Panc1 (cell line): ENCODE data around the gene AKAP1. TPM values are rescaled to one million over a fixed set of nuclear protein-coding genes. Genes with fewer than 3 reads are reported as not detected.

Source experiments
- ATAC-seq: fragments of 200-7000 bp; cut with Tn5 transposase; 2 replicates; pipeline ENCODE4 v1.9.1; 2020; ENCODE audit warnings: mild to moderate bottlenecking, moderate library complexity
- BruUV-seq: library from RNA; stranded (reverse); fragments of 400-500 nt; replicated peaks from 2 replicates; lab custom pipeline; 2021; lab: Mats Ljungman, UMichigan
- CTCF ChIA-PET: fragments of 300-600 bp; sonication (Branson Sonifier 250); formaldehyde crosslinking; loops from one replicate; lab custom pipeline; 2022; ENCODE audit warnings: antibody characterized with exemption; lab: Charles Lee
- POLR2A ChIA-PET: fragments of 300-600 bp; sonication (Branson Sonifier 250); formaldehyde crosslinking; loops from one replicate; lab custom pipeline; 2022; ENCODE audit warnings: antibody characterized with exemption; lab: Charles Lee
- DNase-seq: peaks from one replicate; pipeline ENCODE4 v3.0.0-alpha.2; 2010; ENCODE audit warnings: low read depth, low spot score
- H3K27ac ChIP-seq: 2 replicates; pipeline ENCODE4 v1.5.1; 2011; ENCODE audit warnings: mild to moderate bottlenecking, low read length, inconsistent platforms
- H3K27me3 ChIP-seq: fragments of 200-500 bp; sonication (Bioruptor generic); 2 replicates; pipeline ENCODE4 v1.6.0; 2014; ENCODE audit warnings: low read length, inconsistent platforms; ENCODE audit not compliant: control insufficient read depth, insufficient read depth
- H3K36me3 ChIP-seq: fragments of 200-500 bp; sonication (Bioruptor generic); 2 replicates; pipeline ENCODE4 v1.5.1; 2014; ENCODE audit warnings: inconsistent platforms, mild to moderate bottlenecking, low read length, moderate library complexity; ENCODE audit not compliant: control insufficient read depth, insufficient read depth
- H3K4me1 ChIP-seq: 2 replicates; pipeline ENCODE4 v1.5.1; 2011; ENCODE audit warnings: inconsistent platforms, mild to moderate bottlenecking, low read length, moderate library complexity; ENCODE audit not compliant: control insufficient read depth, insufficient read depth
- H3K4me3 ChIP-seq, 2 experiments: 2 replicates each; pipeline ENCODE4 v1.5.1; 2011 to 2012; ENCODE audit warnings: low read depth in 2 of 2, low read length in 2 of 2, mild to moderate bottlenecking in 2 of 2, inconsistent platforms in 1 of 2, moderate library complexity in 1 of 2
- H3K9me3 ChIP-seq: fragments of 200-500 bp; sonication (Bioruptor generic); 2 replicates; pipeline ENCODE4 v1.5.1; 2014; ENCODE audit warnings: low read depth, mild to moderate bottlenecking, inconsistent platforms, low read length, moderate library complexity; ENCODE audit not compliant: control insufficient read depth, insufficient read depth
- POLR2AphosphoS5 ChIP-seq: IDR thresholded peaks from 2 replicates; pipeline ENCODE4 v1.6.1; 2012; ENCODE audit warnings: mild to moderate bottlenecking, low read depth, low read length, moderate library complexity
- SIN3A ChIP-seq: IDR thresholded peaks from 2 replicates; pipeline ENCODE4 v1.6.1; 2012; ENCODE audit warnings: low read depth, mild to moderate bottlenecking, low read length, moderate library complexity, borderline replicate concordance; ENCODE audit not compliant: insufficient read depth
- TCF7L2 ChIP-seq: IDR thresholded peaks from 2 replicates; pipeline ENCODE4 v1.6.1; 2011; ENCODE audit warnings: mild to moderate bottlenecking, low read depth, low read length, inconsistent platforms
- in situ Hi-C: cut with HindIII; loops from 2 replicates; pipeline ENCODE4 v1.10.0; 2016; ENCODE audit warnings: low sequenced_read_pairs, low pct_unique_long_range_greater_than_20kb
- intact Hi-C: fragments of 100-400 bp; cut with micrococcal nuclease; formaldehyde crosslinking; loops from one replicate; pipeline ENCODE4 v1.10.0; 2022; ENCODE audit not compliant: unreplicated experiment
- total RNA-seq: library from RNA; stranded (reverse); gene quantifications from one replicate; pipeline ENCODE4 v1.2.1, GENCODE V29; 2021; ENCODE audit not compliant: unreplicated experiment
- TF ChIP-seq, protein P1 (sequence below), 2 experiments: IDR thresholded peaks; 2 replicates each; pipeline ENCODE4 v1.6.1; 2011 to 2012; ENCODE audit warnings: low read depth in 2 of 2, control low read depth in 1 of 2, low read length in 1 of 2, mild to moderate bottlenecking in 1 of 2, moderate library complexity in 1 of 2; ENCODE audit not compliant: insufficient read depth in 1 of 2
- TF ChIP-seq, protein P2 (sequence below): fragments of 450-650 bp; IDR thresholded peaks from 2 replicates; pipeline ENCODE4 v1.5.1; 2017; ENCODE audit warnings: mild to moderate bottlenecking

Gene AKAP1
- total RNA-seq, 1 experiment from 2014 or later = 52.7 TPM

DNA sequence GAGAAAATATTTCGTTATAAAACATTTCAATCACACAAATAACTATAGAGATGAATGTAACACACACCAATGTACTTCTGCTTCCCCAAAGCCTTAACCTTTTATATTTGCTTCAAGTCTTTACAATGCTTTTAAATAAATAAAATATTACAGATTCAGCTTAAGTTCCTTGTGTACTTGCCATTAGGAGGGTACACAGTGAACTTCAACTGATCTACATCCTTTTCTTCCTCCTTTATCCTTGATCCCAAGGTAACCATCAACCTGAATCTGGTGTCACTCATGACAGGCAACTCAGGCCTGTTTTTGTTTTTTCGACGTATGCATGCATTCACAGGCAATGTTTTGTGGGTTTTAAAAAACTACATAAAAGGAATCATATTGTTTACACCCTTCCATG, 9.3 kb upstream of the AKAP1 start:
- Histone ChIP-seq H3K4me1 (no peaks in the 10 kb centered on the region), H3K9me3 (no peaks in the 10 kb centered on the region), H3K4me3 (no peak overlapping the region), H3K27me3 (peaks cover 2% of the 10 kb centered on the region; the same call in 1 of the 2 replicates), H3K27ac (no peak overlapping the region), H3K36me3 (no peaks in the 10 kb centered on the region)
- ATAC-seq = no peak
- POLR2A ChIA-PET = no interaction called here
- in situ Hi-C loops (no loop called here), intact Hi-C loops (no loop called here)
- no TSS peak for BruUV-seq
- TF ChIP-seq TCF7L2 = no peak
- TF ChIP-seq POLR2AphosphoS5 = no peak
- no peak for TF ChIP-seq SIN3A
- no peak for DNase-seq
- CTCF ChIA-PET = no interaction called here

DNA sequence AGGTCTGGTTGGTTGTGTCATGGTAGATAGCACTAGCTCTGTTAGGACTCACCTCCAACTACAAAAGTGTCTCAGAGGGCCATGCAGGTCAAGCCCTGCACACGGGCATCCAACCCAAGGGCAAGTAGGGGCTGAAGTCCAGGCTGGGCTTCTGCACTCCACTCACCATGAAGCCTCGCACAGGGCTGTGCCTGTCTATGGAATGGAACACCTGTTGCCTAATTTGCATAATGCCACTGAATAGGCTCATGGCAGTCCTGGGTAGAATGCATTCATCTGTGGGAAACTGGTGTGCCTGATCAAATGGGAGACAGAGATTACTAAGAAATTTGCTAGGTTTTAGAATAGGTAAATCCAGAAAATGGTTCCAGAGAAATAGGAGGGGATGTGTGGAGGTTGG, 8.0 kb upstream of the AKAP1 start:
- no TSS peak for BruUV-seq
- in situ Hi-C loops = no loop called here
- TF ChIP-seq SIN3A (no peak), TCF7L2 (no peak)
- Histone ChIP-seq H3K36me3 (no peaks in the 10 kb centered on the region), H3K9me3 (no peaks in the 10 kb centered on the region), H3K4me3 (no peak overlapping the region), H3K4me1 (no peaks in the 10 kb centered on the region), H3K27me3 (no peaks in the 10 kb centered on the region; the same call in 1 of the 2 replicates), H3K27ac (no peak overlapping the region)
- intact Hi-C loops = no loop called here
- no peak for ATAC-seq
- POLR2A ChIA-PET = no interaction called here
- CTCF ChIA-PET = no interaction called here
- no peak for DNase-seq

DNA sequence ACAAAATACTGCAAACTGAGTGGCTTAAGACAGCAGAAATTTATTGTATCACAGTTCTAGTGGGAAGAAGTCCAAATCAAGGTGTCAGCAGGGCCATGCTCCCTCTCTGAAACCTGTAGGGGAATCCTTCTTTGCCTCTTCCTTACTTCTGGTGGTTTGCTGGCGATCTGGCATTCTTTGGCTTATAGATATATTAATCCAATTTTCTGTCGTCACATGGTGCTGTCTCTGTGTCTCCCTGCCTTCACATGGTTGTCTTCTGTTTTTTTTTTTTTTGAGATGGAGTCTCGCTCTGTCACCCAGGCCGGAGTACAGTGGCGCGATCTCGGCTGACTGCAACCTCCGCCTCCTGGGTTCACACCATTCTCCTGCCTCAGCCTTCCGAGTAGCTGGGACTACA, 6.8 kb upstream of the AKAP1 start:
- CTCF ChIA-PET = no interaction called here

More for the DNA sequence above, 6.8 kb upstream of the AKAP1 start:
- Histone ChIP-seq H3K27me3 (no peaks in the 10 kb centered on the region), H3K4me3 (no peak overlapping the region), H3K9me3 (no peaks in the 10 kb centered on the region), H3K27ac (no peak overlapping the region), H3K36me3 (no peaks in the 10 kb centered on the region), H3K4me1 (no peaks in the 10 kb centered on the region)
- TF ChIP-seq SIN3A = no peak
- no peak for TF ChIP-seq TCF7L2
- no peak for TF ChIP-seq POLR2AphosphoS5
- TF ChIP-seq, protein P1, sequence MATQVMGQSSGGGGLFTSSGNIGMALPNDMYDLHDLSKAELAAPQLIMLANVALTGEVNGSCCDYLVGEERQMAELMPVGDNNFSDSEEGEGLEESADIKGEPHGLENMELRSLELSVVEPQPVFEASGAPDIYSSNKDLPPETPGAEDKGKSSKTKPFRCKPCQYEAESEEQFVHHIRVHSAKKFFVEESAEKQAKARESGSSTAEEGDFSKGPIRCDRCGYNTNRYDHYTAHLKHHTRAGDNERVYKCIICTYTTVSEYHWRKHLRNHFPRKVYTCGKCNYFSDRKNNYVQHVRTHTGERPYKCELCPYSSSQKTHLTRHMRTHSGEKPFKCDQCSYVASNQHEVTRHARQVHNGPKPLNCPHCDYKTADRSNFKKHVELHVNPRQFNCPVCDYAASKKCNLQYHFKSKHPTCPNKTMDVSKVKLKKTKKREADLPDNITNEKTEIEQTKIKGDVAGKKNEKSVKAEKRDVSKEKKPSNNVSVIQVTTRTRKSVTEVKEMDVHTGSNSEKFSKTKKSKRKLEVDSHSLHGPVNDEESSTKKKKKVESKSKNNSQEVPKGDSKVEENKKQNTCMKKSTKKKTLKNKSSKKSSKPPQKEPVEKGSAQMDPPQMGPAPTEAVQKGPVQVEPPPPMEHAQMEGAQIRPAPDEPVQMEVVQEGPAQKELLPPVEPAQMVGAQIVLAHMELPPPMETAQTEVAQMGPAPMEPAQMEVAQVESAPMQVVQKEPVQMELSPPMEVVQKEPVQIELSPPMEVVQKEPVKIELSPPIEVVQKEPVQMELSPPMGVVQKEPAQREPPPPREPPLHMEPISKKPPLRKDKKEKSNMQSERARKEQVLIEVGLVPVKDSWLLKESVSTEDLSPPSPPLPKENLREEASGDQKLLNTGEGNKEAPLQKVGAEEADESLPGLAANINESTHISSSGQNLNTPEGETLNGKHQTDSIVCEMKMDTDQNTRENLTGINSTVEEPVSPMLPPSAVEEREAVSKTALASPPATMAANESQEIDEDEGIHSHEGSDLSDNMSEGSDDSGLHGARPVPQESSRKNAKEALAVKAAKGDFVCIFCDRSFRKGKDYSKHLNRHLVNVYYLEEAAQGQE (IDR thresholded peaks at IDR 0.05; ENCODE audit: insufficient read depth in 1 of 2, low read depth in 2 of 2, low read length in 1 of 2) = no peak
- TF ChIP-seq, protein P2, sequence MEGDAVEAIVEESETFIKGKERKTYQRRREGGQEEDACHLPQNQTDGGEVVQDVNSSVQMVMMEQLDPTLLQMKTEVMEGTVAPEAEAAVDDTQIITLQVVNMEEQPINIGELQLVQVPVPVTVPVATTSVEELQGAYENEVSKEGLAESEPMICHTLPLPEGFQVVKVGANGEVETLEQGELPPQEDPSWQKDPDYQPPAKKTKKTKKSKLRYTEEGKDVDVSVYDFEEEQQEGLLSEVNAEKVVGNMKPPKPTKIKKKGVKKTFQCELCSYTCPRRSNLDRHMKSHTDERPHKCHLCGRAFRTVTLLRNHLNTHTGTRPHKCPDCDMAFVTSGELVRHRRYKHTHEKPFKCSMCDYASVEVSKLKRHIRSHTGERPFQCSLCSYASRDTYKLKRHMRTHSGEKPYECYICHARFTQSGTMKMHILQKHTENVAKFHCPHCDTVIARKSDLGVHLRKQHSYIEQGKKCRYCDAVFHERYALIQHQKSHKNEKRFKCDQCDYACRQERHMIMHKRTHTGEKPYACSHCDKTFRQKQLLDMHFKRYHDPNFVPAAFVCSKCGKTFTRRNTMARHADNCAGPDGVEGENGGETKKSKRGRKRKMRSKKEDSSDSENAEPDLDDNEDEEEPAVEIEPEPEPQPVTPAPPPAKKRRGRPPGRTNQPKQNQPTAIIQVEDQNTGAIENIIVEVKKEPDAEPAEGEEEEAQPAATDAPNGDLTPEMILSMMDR = no peak
- no TSS peak for BruUV-seq
- intact Hi-C loops (no loop called here), in situ Hi-C loops (no loop called here)
- POLR2A ChIA-PET = no interaction called here
- no peak for ATAC-seq
- no peak for DNase-seq
